Measurements from ENCODE around the gene MSL1. TPM values are rescaled to one million over a fixed set of nuclear protein-coding genes. Genes with fewer than 3 reads are reported as not detected.

The MSL1 gene
- total and polyA plus RNA-seq, 2 of the 13 experiments (the other 11 are each of a cell fraction or from before 2014, with no cell fraction given), result 63.8 to 88.5 TPM

- TF ChIP-seq NFIB (CRISPR knock-in tag; IDR thresholded peaks at IDR 0.05; ENCODE audit: borderline replicate concordance) (no peak), HNRNPUL1 (IDR thresholded peaks at IDR 0.05; ENCODE audit: low read depth, low read length) (no peak), ZNF609 (CRISPR knock-in tag; IDR thresholded peaks at IDR 0.05; ENCODE audit: borderline replicate concordance) (peak; percentile 67; the same call in 1 of the 2 replicates), CCDC6 (CRISPR knock-in tag; IDR thresholded peaks at IDR 0.05) (no peak), ZMAT5 (CRISPR knock-in tag; IDR thresholded peaks at IDR 0.05; ENCODE audit: borderline replicate concordance, low read depth) (no peak), RELA (CRISPR knock-in tag; IDR thresholded peaks at IDR 0.05) (no peak; the same call in 1 of the 2 replicates), ELF1 (CRISPR knock-in tag; IDR thresholded peaks at IDR 0.05) (peak; percentile 89), SMAD9 (CRISPR knock-in tag; IDR thresholded peaks at IDR 0.05) (no peak), NFKBIZ (CRISPR knock-in tag; IDR thresholded peaks at IDR 0.05) (peak; percentile 46; the same call in 1 of the 2 replicates), AKNA (CRISPR knock-in tag; IDR thresholded peaks at IDR 0.05; ENCODE audit: borderline replicate concordance) (peak; percentile 53; the same call in 1 of the 2 replicates), ZNF138 (CRISPR knock-in tag; IDR thresholded peaks at IDR 0.05; ENCODE audit: low read depth) (no peak), ZNF136 (CRISPR knock-in tag; IDR thresholded peaks at IDR 0.05; ENCODE audit: low read depth) (peak; percentile 70; the same call in 1 of the 2 replicates), GABPB1 (CRISPR knock-in tag; IDR thresholded peaks at IDR 0.05) (peak; percentile 79), RFX3 (CRISPR knock-in tag; IDR thresholded peaks at IDR 0.05) (no peak), KAT7 (CRISPR knock-in tag; IDR thresholded peaks at IDR 0.05; ENCODE audit: borderline replicate concordance) (peak; percentile 54; the same call in 1 of the 2 replicates), HIVEP1 (CRISPR knock-in tag; IDR thresholded peaks at IDR 0.05) (peak; percentile 86), ZNF878 (CRISPR knock-in tag; IDR thresholded peaks at IDR 0.05) (no peak; the same call in 1 of the 2 replicates), KMT2A (CRISPR knock-in tag; IDR thresholded peaks at IDR 0.05) (peak; percentile 55; the same call in 1 of the 2 replicates), ZNF777 (CRISPR knock-in tag; IDR thresholded peaks at IDR 0.05) (no peak; the same call in 1 of the 2 replicates), BHLHE40 (IDR thresholded peaks at IDR 0.05; ENCODE audit: low read length) (peak; percentile 60)
These were observed 8.5 kb upstream of the MSL1 start (continued) for GRCh38 chr17:40113110-40113906.
